WTC11 (cell line): ENCODE measurements around the gene SP7. TPM values are rescaled to one million over a fixed set of nuclear protein-coding genes. Genes with fewer than 3 reads are reported as not detected.

ENCODE experiments used
- ATAC-seq: fragments of 200-7000 bp; cut with Tn5 transposase; 2 replicates; pipeline ENCODE4 v1.10.0; 2021; ENCODE audit warnings: mild to moderate bottlenecking, moderate library complexity
- CTCF ChIA-PET: fragments of 300-600 bp; sonication (Branson Sonifier 250); formaldehyde crosslinking; loops from one replicate; lab custom pipeline; 2021; ENCODE audit warnings: antibody characterized with exemption; lab: Charles Lee
- POLR2A ChIA-PET: fragments of 350-600 bp; sonication (Branson Sonifier 250); formaldehyde crosslinking; loops from one replicate; lab custom pipeline; 2021; ENCODE audit warnings: antibody characterized with exemption; lab: Charles Lee
- DNase-seq: peaks from one replicate; pipeline ENCODE4 v3.0.0; 2021; ENCODE audit warnings: low spot score
- H3K27ac Mint-ChIP-seq: 2 replicates; pipeline ENCODE4 v1.8.0; 2021; ENCODE audit warnings: mixed read lengths
- H3K27me3 Mint-ChIP-seq: 2 replicates; pipeline ENCODE4 v1.8.0; 2021; ENCODE audit warnings: low read depth, mild to moderate bottlenecking, moderate library complexity, mixed read lengths
- H3K36me3 Mint-ChIP-seq: 2 replicates; pipeline ENCODE4 v1.8.0; 2021; ENCODE audit warnings: mixed read lengths
- H3K4me1 Mint-ChIP-seq: 2 replicates; pipeline ENCODE4 v1.8.0; 2022; ENCODE audit warnings: mixed read lengths
- H3K4me3 Mint-ChIP-seq: 2 replicates; pipeline ENCODE4 v1.8.0; 2021; ENCODE audit warnings: mild to moderate bottlenecking, moderate library complexity, mixed read lengths
- H3K9me3 Mint-ChIP-seq: 2 replicates; pipeline ENCODE4 v1.8.0; 2021; ENCODE audit warnings: mixed read lengths
- AFF4 ChIP-seq: sonication (generic); formaldehyde crosslinking; IDR thresholded peaks from 2 replicates; pipeline ENCODE4 v1.8.1; 2023; ENCODE audit warnings: mild to moderate bottlenecking, missing genetic modification reagents, borderline replicate concordance
- ELF4 ChIP-seq: sonication (generic); formaldehyde crosslinking; IDR thresholded peaks from 2 replicates; pipeline ENCODE4 v1.8.1; 2022; ENCODE audit warnings: low read depth, mild to moderate bottlenecking, moderate library complexity, missing genetic modification reagents
- EMX1 ChIP-seq: fragments of 250-450 bp; sonication (Bioruptor Pico); IDR thresholded peaks from 2 replicates; pipeline ENCODE4 v1.8.0; 2021; ENCODE audit warnings: mild to moderate bottlenecking
- HMGA2 ChIP-seq: fragments of 250-450 bp; sonication (Bioruptor Pico); IDR thresholded peaks from 2 replicates; pipeline ENCODE4 v1.4.0; 2021; ENCODE audit warnings: mild to moderate bottlenecking, moderate library complexity
- NFYB ChIP-seq: sonication (generic); formaldehyde crosslinking; conservative IDR thresholded peaks from 2 replicates; pipeline ENCODE4 v1.8.0; 2022; ENCODE audit warnings: low read depth, missing genetic modification reagents
- NR1H2 ChIP-seq: sonication (generic); formaldehyde crosslinking; IDR thresholded peaks from 2 replicates; pipeline ENCODE4 v1.9.0; 2021; ENCODE audit warnings: mild to moderate bottlenecking, moderate library complexity, missing genetic modification reagents
- NR2C2 ChIP-seq: sonication (generic); formaldehyde crosslinking; IDR thresholded peaks from 2 replicates; pipeline ENCODE4 v1.8.0; 2022; ENCODE audit warnings: mild to moderate bottlenecking, missing genetic modification reagents
- SMAD3 ChIP-seq: sonication (generic); formaldehyde crosslinking; IDR thresholded peaks from 2 replicates; pipeline ENCODE4 v1.8.0; 2022; ENCODE audit warnings: missing genetic modification reagents, mild to moderate bottlenecking, borderline replicate concordance
- STAT6 ChIP-seq: sonication (generic); formaldehyde crosslinking; conservative IDR thresholded peaks from 2 replicates; pipeline ENCODE4 v1.8.1; 2023; ENCODE audit warnings: mild to moderate bottlenecking, low read depth, missing genetic modification reagents, moderate library complexity
- ZNF232 ChIP-seq: sonication (generic); formaldehyde crosslinking; IDR thresholded peaks from 2 replicates; pipeline ENCODE4 v1.8.0; 2022; ENCODE audit warnings: mild to moderate bottlenecking, missing genetic modification reagents
- ZNF425 ChIP-seq: fragments of 250-450 bp; sonication (Bioruptor Pico); conservative IDR thresholded peaks from 2 replicates; pipeline ENCODE4 v1.9.0; 2021; ENCODE audit warnings: mild to moderate bottlenecking
- ZNF532 ChIP-seq: fragments of 250-450 bp; sonication (Bioruptor Pico); IDR thresholded peaks from 2 replicates; pipeline ENCODE4 v1.9.0; 2021; ENCODE audit warnings: mild to moderate bottlenecking, borderline replicate concordance
- total RNA-seq: library from RNA; stranded (reverse); gene quantifications from 3 replicates; pipeline ENCODE4 v1.2.3, GENCODE V29; 2021
- TF ChIP-seq, protein P1 (sequence below): sonication (generic); formaldehyde crosslinking; IDR thresholded peaks from 2 replicates; pipeline ENCODE4 v1.8.1; 2023; ENCODE audit warnings: mild to moderate bottlenecking, missing genetic modification reagents, moderate library complexity

The SP7 gene
- total RNA-seq, 1 experiment from 2014 or later: 0.09 TPM

DNA sequence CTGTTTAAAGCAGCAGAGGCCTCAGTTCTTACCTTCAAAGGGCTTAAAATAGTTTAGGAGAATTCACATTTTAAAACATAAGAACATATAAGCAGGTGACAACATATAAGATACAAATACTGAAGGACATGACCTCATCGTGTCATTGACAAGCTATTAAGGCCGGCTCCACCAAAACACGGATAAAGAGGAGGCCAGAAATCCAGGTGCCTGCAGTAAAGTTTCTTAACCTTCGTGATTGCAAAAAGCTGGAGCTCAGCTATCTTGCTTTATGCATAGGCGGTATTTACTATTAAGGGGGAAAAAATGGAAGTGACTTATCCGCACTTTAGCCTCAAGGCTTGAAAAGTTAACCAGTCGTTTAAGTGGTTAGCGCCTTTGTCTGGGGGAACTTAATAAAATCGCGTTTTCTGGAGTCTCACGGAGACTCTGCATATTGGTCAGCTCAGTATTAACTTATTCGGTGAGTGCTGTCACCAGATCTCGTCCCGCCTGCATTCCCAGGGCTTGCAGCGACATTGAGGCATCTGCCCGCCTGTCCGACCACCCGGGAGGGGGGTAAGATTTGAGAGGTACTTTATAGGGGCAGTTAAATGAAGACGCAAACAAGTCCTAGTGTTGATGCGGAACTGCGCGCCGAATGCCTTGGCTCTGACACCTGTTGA lies 42.7 kb upstream of the SP7 start (continued):
- TF ChIP-seq ZNF532 (no peak), ZNF232 (CRISPR knock-in tag) (peak; percentile 23; the same call in 1 of the 2 replicates), NR2C2 (CRISPR knock-in tag) (no peak), ELF4 (CRISPR knock-in tag) (no peak), STAT6 (CRISPR knock-in tag) (no peak)
- TF ChIP-seq, protein P1, sequence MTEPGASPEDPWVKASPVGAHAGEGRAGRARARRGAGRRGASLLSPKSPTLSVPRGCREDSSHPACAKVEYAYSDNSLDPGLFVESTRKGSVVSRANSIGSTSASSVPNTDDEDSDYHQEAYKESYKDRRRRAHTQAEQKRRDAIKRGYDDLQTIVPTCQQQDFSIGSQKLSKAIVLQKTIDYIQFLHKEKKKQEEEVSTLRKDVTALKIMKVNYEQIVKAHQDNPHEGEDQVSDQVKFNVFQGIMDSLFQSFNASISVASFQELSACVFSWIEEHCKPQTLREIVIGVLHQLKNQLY: no peak

DNA sequence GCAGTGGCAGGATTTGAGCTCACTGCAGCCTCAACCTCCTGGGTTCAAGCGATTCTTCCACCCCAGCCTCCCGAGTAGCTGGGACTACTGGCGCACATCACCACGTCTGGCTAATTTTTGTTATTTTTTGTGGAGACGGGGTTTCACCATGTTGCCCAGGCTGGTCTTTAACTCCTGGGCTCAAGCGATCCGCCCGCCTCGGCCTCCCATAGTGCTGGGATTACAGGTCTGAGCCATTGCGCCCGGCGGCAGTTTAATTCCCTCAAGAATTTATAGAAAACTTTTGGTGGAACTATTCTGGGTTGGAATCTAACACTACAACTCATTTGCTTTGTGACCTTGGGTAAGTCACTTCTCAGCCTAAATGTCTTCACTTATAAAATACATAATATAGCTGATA lies 42.1 kb upstream of the SP7 start:
- Mint-ChIP-seq H3K36me3 (peaks cover 19% of the 10 kb centered on the region), H3K4me1 (peaks cover 20% of the 10 kb centered on the region), H3K27me3 (peaks cover 3% of the 10 kb centered on the region; the same call in 1 of the 2 replicates), H3K9me3 (no peaks in the 10 kb centered on the region), H3K4me3 (peak overlapping the region; percentile 24; the same call in 1 of the 2 replicates), H3K27ac (no peak overlapping the region; the same call in 1 of the 2 replicates)
- CTCF ChIA-PET: interaction anchor here (0.8 to 8.7 kb wide), 5 partner anchors 25 to 56 kb away, joined by 4 to 103 read pairs (median 22); partner anchors contain the start of gene AAAS
- POLR2A ChIA-PET: interaction anchor here (1.6 kb wide), 1 partner anchor 33 kb away, joined by 10 read pairs; no protein-coding TSS in a partner anchor
- ATAC-seq (no peak), DNase-seq (no peak)
- TF ChIP-seq SMAD3 (CRISPR knock-in tag): no peak
- TF ChIP-seq HMGA2 (CRISPR knock-in tag): no peak
- TF ChIP-seq ZNF425 (CRISPR knock-in tag): no peak
- no peak for TF ChIP-seq STAT6 (CRISPR knock-in tag)
- TF ChIP-seq AFF4 (CRISPR knock-in tag): no peak
- TF ChIP-seq NR1H2 (CRISPR knock-in tag): no peak
- TF ChIP-seq EMX1: no peak
- no peak for TF ChIP-seq NFYB (CRISPR knock-in tag)
